Measurements from ENCODE around the gene CFAP57. TPM values are rescaled to one million over a fixed set of nuclear protein-coding genes. Genes with fewer than 3 reads are reported as not detected.

The CFAP57 gene
- total and polyA plus RNA-seq, 2 of the 8 experiments (the other 6 are each of a cell fraction or from before 2014, with no cell fraction given) = 0.20 to 0.80 TPM

DNA sequence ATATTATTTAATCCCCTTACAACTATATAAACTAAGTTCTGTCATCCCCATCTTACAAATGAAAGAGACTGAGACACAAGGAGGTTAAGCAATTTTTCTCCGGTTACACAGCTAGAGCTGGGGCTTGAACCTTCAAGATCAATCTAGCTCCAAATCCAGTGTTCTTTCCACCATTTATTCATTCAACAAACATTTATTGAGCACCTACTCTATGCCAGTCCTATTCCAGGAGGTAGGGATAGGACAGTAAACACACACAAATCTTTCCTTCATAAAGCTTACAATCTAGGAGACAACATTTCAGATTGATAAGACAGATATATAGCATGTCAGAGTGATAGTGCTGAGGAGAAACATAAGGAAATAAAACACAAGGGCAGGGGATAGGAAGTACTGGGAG lies 94.8 kb downstream of the CFAP57 start (continued):
- TF ChIP-seq ZNF274 (IDR thresholded peaks at IDR 0.05; ENCODE audit: borderline replicate concordance, extremely low read depth, low read length) (no peak), HDAC2 (IDR thresholded peaks at IDR 0.05; ENCODE audit: borderline replicate concordance in 1 of 2, low read depth in 2 of 2, low read length in 2 of 2) (no peak), POLR2AphosphoS5 (IDR thresholded peaks at IDR 0.05; ENCODE audit: low read depth, low read length) (no peak), GABPA (IDR thresholded peaks at IDR 0.05; ENCODE audit: borderline replicate concordance, insufficient read depth, low read length) (no peak), KDM4A (IDR thresholded peaks at IDR 0.05; ENCODE audit: low read depth, low read length, severe bottlenecking) (no peak), RNF2 (IDR thresholded peaks at IDR 0.05; ENCODE audit: borderline replicate concordance, low read depth, low read length, missing control alignments, poor library complexity, severe bottlenecking) (no peak)

Measured in H1 (cell line).